GM23338 (cell line): ENCODE measurements around the gene SLC8B1. TPM values are rescaled to one million over a fixed set of nuclear protein-coding genes. Genes with fewer than 3 reads are reported as not detected.

ENCODE experiments used
- ATAC-seq: fragments of 200-7000 bp; cut with Tn5 transposase; 3 replicates; pipeline ENCODE4 v1.9.1; 2020
- DNase-seq: peaks from one replicate; pipeline ENCODE4 v3.0.0-alpha.2; 2015; ENCODE audit warnings: low spot score
- H2AFZ ChIP-seq: fragments of 200-600 bp; sonication (generic); 2 replicates; pipeline ENCODE4 v1.8.0; 2016; ENCODE audit warnings: antibody characterized with exemption, mild to moderate bottlenecking, moderate library complexity
- H3F3A ChIP-seq: fragments of 200-600 bp; sonication (generic); replicated peaks from 2 replicates; pipeline ENCODE4 v1.8.0; 2017; ENCODE audit warnings: antibody characterized with exemption, mixed run types, low read depth
- H3K27ac ChIP-seq: fragments of 200-600 bp; sonication (generic); 2 replicates; pipeline ENCODE4 v1.6.1; 2016; ENCODE audit warnings: low read depth
- H3K27me3 ChIP-seq: fragments of 200-600 bp; sonication (generic); 2 replicates; pipeline ENCODE4 v1.8.0; 2016; ENCODE audit warnings: mild to moderate bottlenecking, mixed run types, moderate library complexity; ENCODE audit not compliant: insufficient read depth
- H3K36me3 ChIP-seq: fragments of 200-600 bp; sonication (generic); 2 replicates; pipeline ENCODE4 v1.8.0; 2016; ENCODE audit warnings: mild to moderate bottlenecking; ENCODE audit not compliant: insufficient read depth
- H3K4me1 ChIP-seq: fragments of 200-600 bp; sonication (generic); 2 replicates; pipeline ENCODE4 v1.8.0; 2016; ENCODE audit warnings: mild to moderate bottlenecking, moderate library complexity; ENCODE audit not compliant: insufficient read depth
- H3K4me2 ChIP-seq: fragments of 200-600 bp; sonication (generic); 2 replicates; pipeline ENCODE4 v1.7.1; 2017; ENCODE audit warnings: mixed run types
- H3K4me3 ChIP-seq: fragments of 200-600 bp; sonication (generic); 2 replicates; pipeline ENCODE4 v1.6.1; 2016; ENCODE audit warnings: mixed run types
- H3K79me2 ChIP-seq: fragments of 200-600 bp; sonication (generic); replicated peaks from 2 replicates; pipeline ENCODE4 v1.8.0; 2017; ENCODE audit warnings: mild to moderate bottlenecking; ENCODE audit not compliant: insufficient read depth
- H3K9me2 ChIP-seq: fragments of 200-600 bp; sonication (generic); 2 replicates; pipeline ENCODE4 v1.8.0; 2017; ENCODE audit not compliant: insufficient read depth
- H4K20me1 ChIP-seq: fragments of 200-600 bp; sonication (generic); replicated peaks from 2 replicates; pipeline ENCODE4 v1.8.0; 2017; ENCODE audit warnings: mild to moderate bottlenecking; ENCODE audit not compliant: insufficient read depth
- H3K27ac Mint-ChIP-seq: 2 replicates; pipeline ENCODE4 v1.8.0; 2020; ENCODE audit warnings: inconsistent platforms, mild to moderate bottlenecking, moderate library complexity, mixed read lengths
- H3K27me3 Mint-ChIP-seq: 3 replicates; pipeline ENCODE4 v1.8.0; 2022; ENCODE audit warnings: low read depth, mild to moderate bottlenecking, moderate library complexity, mixed read lengths, inconsistent platforms; ENCODE audit not compliant: insufficient read depth, poor library complexity
- H3K36me3 Mint-ChIP-seq: 3 replicates; pipeline ENCODE4 v1.8.0; 2021; ENCODE audit warnings: low read depth, mild to moderate bottlenecking, inconsistent platforms, moderate library complexity, mixed read lengths
- H3K4me1 Mint-ChIP-seq: 3 replicates; pipeline ENCODE4 v1.8.0; 2020; ENCODE audit warnings: mild to moderate bottlenecking, inconsistent platforms, mixed read lengths
- H3K4me3 Mint-ChIP-seq: 3 replicates; pipeline ENCODE4 v1.8.0; 2021; ENCODE audit warnings: moderate library complexity, mild to moderate bottlenecking, inconsistent platforms, mixed read lengths
- H3K9me3 Mint-ChIP-seq: 3 replicates; pipeline ENCODE4 v1.8.0; 2020; ENCODE audit warnings: moderate library complexity, mild to moderate bottlenecking, inconsistent platforms, mixed read lengths
- CREB1 ChIP-seq: fragments of 250-450 bp; sonication (Bioruptor Pico); IDR thresholded peaks from 2 replicates; pipeline ENCODE4 v1.5.0; 2020; ENCODE audit warnings: low read depth, mild to moderate bottlenecking, moderate library complexity
- EZH2 ChIP-seq: fragments of 200-600 bp; sonication (generic); IDR thresholded peaks from one replicate; pipeline ENCODE4 v1.8.0; 2017; ENCODE audit warnings: antibody characterized with exemption, mild to moderate bottlenecking, low read depth; ENCODE audit not compliant: unreplicated experiment
- EZH2phosphoT487 ChIP-seq: fragments of 200-600 bp; sonication (generic); IDR thresholded peaks from one replicate; pipeline ENCODE4 v1.8.1; 2018; ENCODE audit warnings: antibody characterized with exemption; ENCODE audit not compliant: unreplicated experiment
- JUNB ChIP-seq: IDR thresholded peaks from one replicate; pipeline ENCODE4 v1.6.1; 2016; ENCODE audit warnings: antibody characterized with exemption; ENCODE audit not compliant: unreplicated experiment
- NANOG ChIP-seq: IDR thresholded peaks from 2 replicates; pipeline ENCODE4 v1.6.1; 2016; ENCODE audit warnings: antibody characterized with exemption, borderline replicate concordance
- POLR2AphosphoS5 ChIP-seq: IDR thresholded peaks from 2 replicates; pipeline ENCODE4 v1.6.1; 2016; ENCODE audit warnings: antibody characterized with exemption, low read depth
- REST ChIP-seq: IDR thresholded peaks from one replicate; pipeline ENCODE4 v1.6.1; 2018; ENCODE audit warnings: antibody characterized with exemption; ENCODE audit not compliant: unreplicated experiment
- STAT1 ChIP-seq: IDR thresholded peaks from one replicate; pipeline ENCODE4 v1.6.1; 2016; ENCODE audit warnings: antibody characterized with exemption; ENCODE audit not compliant: unreplicated experiment
- ZNF114 ChIP-seq: fragments of 250-450 bp; sonication (Bioruptor Pico); IDR thresholded peaks from 2 replicates; pipeline ENCODE4 v1.5.0; 2020; ENCODE audit warnings: mild to moderate bottlenecking, moderate library complexity
- ZNF331 ChIP-seq: fragments of 250-450 bp; sonication (Bioruptor Pico); IDR thresholded peaks from 2 replicates; pipeline ENCODE4 v1.5.0; 2020; ENCODE audit warnings: low read depth, mild to moderate bottlenecking, moderate library complexity
- polyA plus RNA-seq: library from polyadenylated mRNA; unstranded; fragments of >200 nt; fragmentation: Nextera tagmentation; extraction: Ambion mirVana; gene quantifications from 2 replicates; pipeline ENCODE4 v1.2.1, GENCODE V29; 2016
- total RNA-seq: library from RNA; depleted of rRNA; stranded (reverse); fragments of >200 nt; shearing (Covaris generic); gene quantifications from 2 replicates; pipeline ENCODE4 v1.2.3, GENCODE V29; 2014
- TF ChIP-seq, protein P1 (sequence below), 2 experiments: fragments of 200-600 bp in 1 of 2; sonication (generic) in 1 of 2; conservative IDR thresholded peaks; 2 replicates each; pipeline versions ENCODE4 v1.5.1 to v1.6.1; 2016 to 2017; ENCODE audit warnings: antibody characterized with exemption in 2 of 2, low read depth in 2 of 2, mild to moderate bottlenecking in 2 of 2, moderate library complexity in 1 of 2

Gene SLC8B1
- total and polyA plus RNA-seq, 2 experiments from 2014 or later, result 6.0 to 8.9 TPM

DNA sequence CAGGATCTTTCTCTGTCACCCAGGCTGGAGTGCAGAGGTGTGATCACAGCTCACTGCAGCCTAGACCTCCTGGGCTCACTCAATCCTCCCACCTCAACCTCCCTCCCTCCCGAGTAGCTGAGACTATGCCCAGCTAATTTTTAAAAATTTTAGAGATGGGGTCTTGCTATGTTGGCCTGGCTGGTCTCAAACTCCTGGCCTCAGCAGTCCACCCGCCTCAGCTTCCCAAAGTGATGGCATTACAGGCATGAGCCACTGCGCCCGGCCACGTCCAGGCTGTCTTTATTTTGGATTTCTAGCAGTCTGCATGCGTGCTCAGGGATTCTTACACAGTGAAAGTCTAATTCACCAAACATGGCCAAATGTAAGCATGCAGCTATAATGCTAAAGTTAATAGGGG is 17.8 kb downstream of the SLC8B1 start (continued):
- TF ChIP-seq REST, result no peak
- TF ChIP-seq NANOG, result no peak

GRCh38 chr12:113316155-113316554 is 18.8 kb downstream of the SLC8B1 start:
- Histone ChIP-seq H3K27ac (no peak overlapping the region), H3K79me2 (no peaks in the 10 kb centered on the region), H3F3A (peaks cover 8% of the 10 kb centered on the region), H2AFZ (no peak overlapping the region), H3K4me1 (no peaks in the 10 kb centered on the region), H3K4me3 (no peak overlapping the region), H3K4me2 (no peak overlapping the region), H3K27me3 (no peaks in the 10 kb centered on the region), H4K20me1 (no peaks in the 10 kb centered on the region), H3K9me2 (no peaks in the 10 kb centered on the region), H3K36me3 (no peaks in the 10 kb centered on the region)
- Mint-ChIP-seq H3K4me3 (no peak overlapping the region), H3K36me3 (peaks cover 17% of the 10 kb centered on the region), H3K27me3 (peaks cover 4% of the 10 kb centered on the region), H3K27ac (no peak overlapping the region), H3K9me3 (no peaks in the 10 kb centered on the region; the same call in 2 of the 3 replicates), H3K4me1 (peaks cover 6% of the 10 kb centered on the region; the same call in 2 of the 3 replicates)
- DNase-seq, result no peak
- no peak for ATAC-seq
- no peak for TF ChIP-seq ZNF114 (CRISPR knock-in tag)
- TF ChIP-seq, protein P1, sequence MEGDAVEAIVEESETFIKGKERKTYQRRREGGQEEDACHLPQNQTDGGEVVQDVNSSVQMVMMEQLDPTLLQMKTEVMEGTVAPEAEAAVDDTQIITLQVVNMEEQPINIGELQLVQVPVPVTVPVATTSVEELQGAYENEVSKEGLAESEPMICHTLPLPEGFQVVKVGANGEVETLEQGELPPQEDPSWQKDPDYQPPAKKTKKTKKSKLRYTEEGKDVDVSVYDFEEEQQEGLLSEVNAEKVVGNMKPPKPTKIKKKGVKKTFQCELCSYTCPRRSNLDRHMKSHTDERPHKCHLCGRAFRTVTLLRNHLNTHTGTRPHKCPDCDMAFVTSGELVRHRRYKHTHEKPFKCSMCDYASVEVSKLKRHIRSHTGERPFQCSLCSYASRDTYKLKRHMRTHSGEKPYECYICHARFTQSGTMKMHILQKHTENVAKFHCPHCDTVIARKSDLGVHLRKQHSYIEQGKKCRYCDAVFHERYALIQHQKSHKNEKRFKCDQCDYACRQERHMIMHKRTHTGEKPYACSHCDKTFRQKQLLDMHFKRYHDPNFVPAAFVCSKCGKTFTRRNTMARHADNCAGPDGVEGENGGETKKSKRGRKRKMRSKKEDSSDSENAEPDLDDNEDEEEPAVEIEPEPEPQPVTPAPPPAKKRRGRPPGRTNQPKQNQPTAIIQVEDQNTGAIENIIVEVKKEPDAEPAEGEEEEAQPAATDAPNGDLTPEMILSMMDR (conservative IDR thresholded peaks at IDR 0.05; ENCODE audit: low read depth in 2 of 2), result peak; percentile 49 to 51

DNA sequence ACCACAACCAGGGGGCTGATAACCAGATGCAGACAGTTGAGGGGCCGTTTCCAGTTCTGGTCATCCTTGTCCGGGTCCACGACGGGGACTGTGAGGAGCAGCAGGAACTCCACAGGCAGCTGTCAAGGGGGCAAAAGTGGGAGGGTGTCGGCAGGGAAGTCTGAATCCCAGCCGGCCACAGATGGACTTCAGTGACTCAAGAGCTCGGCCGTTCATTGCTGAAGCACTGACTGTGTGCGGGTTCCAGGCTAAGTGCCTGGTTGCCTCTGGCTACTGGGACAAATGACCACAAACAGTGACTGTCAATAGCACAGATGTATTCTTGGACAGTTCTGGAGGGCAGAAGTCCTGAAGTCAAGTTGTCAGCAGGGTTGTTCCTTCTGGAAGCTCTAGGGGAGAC is 19.6 kb downstream of the SLC8B1 start:
- no peak overlapping the region for H3K27ac ChIP-seq
- H3K79me2 ChIP-seq, result no peaks in the 10 kb centered on the region
- H3K36me3 ChIP-seq, result no peaks in the 10 kb centered on the region
- Mint-ChIP-seq H3K4me3 (no peak overlapping the region), H3K27me3 (peaks cover 4% of the 10 kb centered on the region), H3K9me3 (peaks cover 3% of the 10 kb centered on the region; the same call in 2 of the 3 replicates), H3K4me1 (peaks cover 6% of the 10 kb centered on the region; the same call in 2 of the 3 replicates), H3K36me3 (peaks cover 22% of the 10 kb centered on the region), H3K27ac (no peak overlapping the region)
- H3K4me2 ChIP-seq, result no peak overlapping the region
- no peaks in the 10 kb centered on the region for H3K4me1 ChIP-seq
- H3F3A ChIP-seq, result peaks cover 8% of the 10 kb centered on the region
- H2AFZ ChIP-seq, result no peak overlapping the region
- H3K27me3 ChIP-seq, result no peaks in the 10 kb centered on the region
- H3K4me3 ChIP-seq, result no peak overlapping the region
- ATAC-seq (no peak), DNase-seq (no peak)
- TF ChIP-seq STAT1, result no peak
- no peak for TF ChIP-seq POLR2AphosphoS5
- TF ChIP-seq CREB1 (CRISPR knock-in tag), result no peak
- TF ChIP-seq REST, result no peak
- TF ChIP-seq EZH2phosphoT487, result no peak
- no peak for TF ChIP-seq JUNB
- no peak for TF ChIP-seq EZH2
- no peak for TF ChIP-seq ZNF331 (CRISPR knock-in tag)
- no peaks in the 10 kb centered on the region for H4K20me1 ChIP-seq
- no peaks in the 10 kb centered on the region for H3K9me2 ChIP-seq
